Stimulated activated CD4-positive, alpha-beta T cell treated with anti-CD3 and anti-CD28 coated beads, Interleukin-15, amount 100 ng/mL, for 1 hour (primary cell): ENCODE results near the gene PRKCE.
"Not testable (repeated sequence)": the region's sequence is repeated elsewhere in the genome, so short reads cannot be mapped to it uniquely, and the experiment has no call there.

Source experiments
- DNase-seq, 2 donors: peaks; one replicate each; pipeline ENCODE4 v3.0.0-alpha.2; 2020; ENCODE audit warnings: low read depth in 1 of 2, low spot score in 1 of 2

The PRKCE gene

DNA sequence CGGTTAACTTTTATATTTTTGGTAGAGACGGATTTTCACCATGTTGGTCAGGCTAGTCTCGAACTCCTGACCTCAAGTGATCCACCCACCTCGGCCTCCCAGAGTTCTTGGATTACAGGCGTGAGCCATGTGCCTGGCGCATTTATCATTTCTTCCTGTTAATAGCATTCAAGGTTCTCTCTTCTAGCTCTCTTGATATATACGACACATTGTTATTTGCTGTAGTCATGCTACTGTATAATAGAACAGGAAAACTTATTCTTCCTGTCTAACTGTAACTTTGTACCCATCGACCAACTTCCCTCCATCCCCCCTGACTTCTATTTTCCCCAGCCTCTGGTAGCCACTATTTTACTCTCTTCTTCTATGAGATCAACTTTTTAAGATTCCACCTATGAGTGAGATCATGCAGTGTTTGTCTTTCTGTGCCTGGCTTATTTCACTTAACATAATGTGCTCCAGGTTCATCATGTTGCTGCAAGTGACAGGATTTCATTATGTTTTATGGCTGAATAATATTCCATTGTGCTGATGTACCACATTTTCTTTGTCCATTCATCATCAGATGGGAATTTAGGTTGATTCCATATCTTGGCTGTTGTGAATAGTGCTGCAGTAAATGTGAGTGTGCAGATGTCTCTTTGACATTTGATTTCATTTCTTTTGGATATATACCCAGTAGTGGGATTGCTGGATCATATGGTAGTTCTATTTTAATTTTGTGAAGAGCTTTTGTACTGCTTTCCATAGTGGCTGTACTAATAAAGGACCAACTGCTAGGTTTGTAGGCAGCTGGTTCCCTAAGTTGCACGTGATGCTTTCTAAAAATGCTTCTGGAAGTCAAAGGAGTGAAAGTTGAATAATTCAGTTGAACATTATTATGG lies 205.2 kb downstream of the PRKCE start:
- no peak for DNase-seq

DNA sequence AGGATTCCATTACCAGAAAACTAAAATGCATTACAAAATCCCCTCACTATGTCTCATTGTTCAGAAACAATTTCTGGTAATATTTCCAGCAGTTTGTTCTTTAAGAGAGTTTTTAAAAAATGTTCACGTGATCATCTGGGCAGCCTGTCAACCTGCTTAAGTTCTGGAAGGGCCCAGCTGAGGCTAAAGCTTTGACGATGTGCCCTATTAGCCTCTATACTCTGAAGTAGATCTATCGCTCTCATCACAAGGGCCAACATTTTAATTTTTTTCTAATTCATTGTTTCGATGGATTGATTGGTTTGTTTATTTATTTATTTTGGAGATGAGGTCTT lies 205.8 kb downstream of the PRKCE start:
- DNase-seq, result no peak

DNA sequence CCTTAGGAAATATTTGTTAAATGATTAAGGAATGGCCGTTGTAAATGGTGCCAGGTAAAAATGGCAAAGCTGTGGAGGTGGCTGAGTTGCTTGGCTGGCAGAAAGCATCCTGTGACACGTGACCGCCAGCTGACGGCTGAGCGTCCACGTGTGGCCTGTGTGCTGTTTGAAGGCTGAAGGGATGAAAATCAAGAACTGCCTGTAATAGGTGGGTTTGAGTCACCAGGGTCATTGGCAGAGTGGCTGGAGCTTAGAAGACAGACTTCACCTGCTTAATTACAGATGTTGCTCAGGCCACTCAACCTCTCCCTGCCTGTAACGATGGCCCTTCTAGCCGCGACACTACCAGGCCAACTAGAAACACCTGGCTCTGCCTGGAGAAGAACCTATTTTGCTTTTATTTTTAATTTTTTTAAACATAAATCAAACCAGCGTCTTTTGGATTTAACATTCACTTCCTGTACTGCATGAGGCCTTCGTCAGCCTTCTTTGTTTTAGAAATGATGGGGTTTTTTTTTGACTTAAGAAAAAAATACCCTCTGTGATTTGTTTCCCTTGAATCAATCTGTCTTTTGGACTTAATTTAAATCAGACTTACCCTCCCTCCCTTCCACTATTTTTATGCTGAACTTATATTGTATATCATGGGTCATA lies 206.5 kb downstream of the PRKCE start:
- no peak for DNase-seq

DNA sequence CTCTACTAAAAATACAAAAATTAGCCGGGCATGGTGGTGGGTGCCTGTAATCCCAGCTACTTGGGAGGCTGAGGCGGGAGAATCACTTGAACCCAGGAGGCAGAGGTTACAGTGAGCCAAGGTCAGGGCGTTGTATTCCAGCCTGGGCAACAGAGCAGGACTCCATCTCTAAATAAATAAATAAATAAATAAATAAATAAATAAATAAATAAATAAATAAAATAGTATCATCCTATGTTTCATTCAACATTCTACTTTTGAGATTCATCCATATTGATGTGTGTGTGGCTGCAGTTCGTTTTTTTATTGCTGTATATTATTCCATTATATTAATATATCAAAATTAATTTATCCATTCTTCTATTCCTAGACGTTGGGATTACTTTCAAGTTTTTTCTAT lies 207.4 kb downstream of the PRKCE start:
- DNase-seq, result not testable (repeated sequence)

DNA sequence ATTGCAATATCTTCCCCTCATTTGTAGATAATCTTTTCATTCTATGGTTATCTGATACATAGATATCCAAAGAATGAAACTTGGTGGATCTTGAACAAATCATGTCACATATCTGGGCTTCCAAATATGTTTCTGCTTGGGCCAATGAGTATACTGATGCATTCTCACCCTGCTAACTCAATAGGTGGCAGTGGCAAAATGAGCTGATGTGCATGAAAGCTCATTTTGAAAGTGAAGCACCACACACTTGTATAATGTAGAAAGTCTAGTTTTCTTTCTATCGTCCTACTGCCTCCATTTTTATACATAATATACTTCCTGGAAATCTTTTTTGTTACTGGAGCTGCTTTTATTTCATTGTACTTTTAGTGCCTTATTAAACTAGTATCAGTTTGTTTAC lies 208.2 kb downstream of the PRKCE start:
- no peak for DNase-seq

DNA sequence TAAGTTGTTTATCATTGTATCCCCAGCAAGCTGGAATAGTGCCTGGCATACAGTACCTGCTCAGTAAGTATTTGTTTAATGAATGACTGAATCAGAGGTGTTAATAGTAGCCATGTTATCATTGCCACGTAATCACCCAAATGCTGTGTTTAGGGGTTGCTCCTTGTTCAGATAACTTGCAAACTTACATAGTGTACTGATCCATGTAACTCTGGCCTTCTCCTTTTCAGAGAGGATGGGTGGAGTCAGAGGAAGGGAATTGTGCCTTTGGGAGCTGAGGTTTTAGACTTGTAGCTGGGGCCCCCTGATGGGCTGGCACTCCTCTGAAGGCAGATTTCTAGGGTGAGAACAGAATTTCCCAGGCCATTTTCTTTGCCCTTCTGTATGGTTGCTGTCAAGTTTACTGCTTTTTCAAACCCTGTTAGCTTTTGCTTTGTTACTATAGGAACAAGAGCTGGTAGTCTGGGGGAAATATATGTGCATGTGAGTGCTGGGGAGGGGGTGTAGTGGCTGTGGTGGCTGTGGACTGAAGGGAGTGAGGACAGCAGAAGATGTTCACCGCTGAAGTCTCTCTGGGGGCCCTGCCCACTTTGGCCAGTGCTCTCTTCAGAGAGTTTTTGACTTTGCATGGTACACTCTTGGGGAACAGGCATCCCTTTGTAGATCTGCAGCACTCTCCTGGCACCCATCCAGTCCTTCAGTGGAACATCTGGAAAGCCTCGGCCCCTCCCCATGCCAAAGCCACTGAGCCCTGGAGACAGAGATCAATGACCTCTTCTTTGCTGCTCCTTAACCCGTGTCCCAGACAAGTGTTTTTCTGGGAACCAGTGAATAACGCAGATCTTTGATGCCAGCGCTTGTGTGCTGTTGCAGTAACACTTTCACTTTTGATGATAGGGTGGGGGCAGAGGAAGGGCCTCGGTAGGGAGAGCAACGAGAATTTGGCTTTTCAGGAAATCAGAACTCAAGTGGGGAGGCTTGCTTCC lies 209.0 kb downstream of the PRKCE start:
- DNase-seq, result no peak

DNA sequence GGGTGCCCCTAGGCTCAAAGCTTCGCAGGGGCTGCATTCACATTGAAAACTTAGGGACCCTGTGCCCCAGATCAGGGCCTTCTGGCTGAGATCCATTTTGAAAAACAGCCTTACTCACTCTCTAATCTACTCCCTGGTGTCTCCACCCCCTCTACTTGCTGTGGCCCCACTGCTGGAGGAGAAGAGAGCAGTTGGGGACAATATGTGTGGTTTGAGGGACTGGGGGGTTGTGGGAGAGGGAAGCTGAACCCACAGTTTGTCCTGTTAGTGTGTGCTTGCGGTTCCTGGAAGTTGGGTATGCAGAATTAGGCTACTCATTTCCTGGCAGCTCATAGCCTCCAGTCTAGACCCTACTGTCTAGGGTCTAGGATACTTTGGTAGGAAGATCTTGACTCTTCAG lies 211.4 kb downstream of the PRKCE start:
- DNase-seq, result no peak

DNA sequence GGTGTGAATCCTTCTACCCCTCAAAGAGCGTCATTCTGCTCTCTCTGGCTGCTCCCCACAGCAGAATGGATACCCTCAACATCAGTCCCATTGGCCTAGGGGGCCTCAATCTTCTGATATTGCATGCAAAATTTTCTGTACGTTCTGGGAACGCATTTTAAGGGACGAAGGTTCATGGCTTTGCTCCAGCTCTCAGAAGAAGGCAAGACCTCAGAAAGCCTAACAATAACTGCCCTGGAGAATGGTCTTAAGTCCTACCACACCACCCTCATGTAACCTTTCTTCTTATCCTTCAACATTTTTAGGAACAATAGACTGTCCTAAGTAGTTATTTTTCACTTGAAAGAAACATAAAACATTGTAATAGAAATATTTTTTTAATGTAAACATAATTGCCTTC lies 212.6 kb downstream of the PRKCE start:
- DNase-seq, result no peak

DNA sequence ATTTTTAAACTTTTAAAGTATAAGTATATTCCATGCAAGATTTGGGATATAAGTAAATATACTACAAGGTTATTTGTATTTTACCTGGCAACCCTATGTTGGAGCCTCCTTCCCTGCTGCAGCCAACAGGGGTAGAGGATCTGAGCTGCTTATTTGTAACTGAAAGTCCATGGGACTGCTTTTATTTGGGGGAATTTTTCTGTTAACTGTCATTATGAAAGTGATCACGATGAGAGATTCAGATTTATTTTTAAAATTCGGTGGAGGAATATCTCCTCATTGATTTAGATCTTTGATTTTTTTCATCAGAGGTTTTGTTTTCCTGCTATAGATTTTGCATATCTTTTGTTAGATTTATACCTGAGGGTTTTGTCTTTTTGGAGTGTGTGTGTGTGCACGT lies 215.9 kb downstream of the PRKCE start:
- no peak for DNase-seq

DNA sequence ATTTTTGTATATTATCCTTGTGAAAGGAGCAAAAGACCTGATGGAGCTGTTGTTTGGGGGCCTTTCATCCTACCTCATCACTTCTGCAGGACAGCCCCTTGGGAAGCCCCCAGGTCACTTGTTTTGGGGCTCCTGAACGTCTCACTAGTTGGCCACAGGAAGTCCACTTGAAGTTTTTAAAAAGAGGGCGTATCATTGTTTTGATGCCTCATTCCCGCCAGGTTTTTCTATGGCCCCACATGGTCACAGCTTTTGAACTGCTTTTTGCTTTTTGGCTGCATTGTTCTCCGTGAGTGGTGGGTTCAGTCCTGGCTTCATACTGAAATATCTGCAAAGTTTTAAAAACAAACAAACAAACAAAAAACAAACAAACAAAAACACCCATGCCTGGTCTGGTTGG lies 216.3 kb downstream of the PRKCE start:
- DNase-seq, result no peak

DNA sequence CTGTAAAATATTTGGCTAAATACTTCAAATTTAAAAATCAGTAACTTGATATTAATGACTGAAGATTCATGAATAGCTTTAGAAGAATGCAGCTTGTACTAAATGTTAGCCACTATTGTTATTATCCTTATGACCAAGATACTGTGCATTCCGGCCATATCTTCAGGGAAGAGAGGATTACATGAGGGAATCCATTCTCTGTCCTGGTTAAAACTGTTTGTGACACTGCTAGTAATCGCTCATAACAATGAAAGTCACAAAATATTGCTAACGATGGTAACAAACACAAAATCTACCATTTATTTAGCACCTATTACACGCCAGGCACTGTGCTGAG lies 217.7 kb downstream of the PRKCE start:
- no peak for DNase-seq

DNA sequence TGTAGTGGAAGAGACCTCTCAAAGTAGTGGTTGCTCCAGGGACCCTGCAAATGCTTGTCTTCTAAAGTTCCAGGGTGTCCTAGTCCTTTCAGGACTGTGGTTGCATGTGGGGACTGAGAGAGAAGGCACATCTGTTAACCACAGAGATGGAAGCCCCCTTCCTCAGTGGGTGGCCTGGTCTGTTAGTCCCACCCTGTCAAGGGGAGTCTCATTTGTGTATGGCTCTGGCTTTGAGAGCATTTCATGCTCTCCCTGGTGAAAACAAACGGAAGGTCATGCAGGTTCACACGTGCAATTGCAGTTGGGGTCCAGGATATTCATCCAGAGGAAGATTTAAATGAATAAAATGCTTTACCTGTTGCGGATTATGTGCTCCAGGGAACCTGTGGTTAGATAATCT lies 219.6 kb downstream of the PRKCE start:
- DNase-seq, result no peak

DNA sequence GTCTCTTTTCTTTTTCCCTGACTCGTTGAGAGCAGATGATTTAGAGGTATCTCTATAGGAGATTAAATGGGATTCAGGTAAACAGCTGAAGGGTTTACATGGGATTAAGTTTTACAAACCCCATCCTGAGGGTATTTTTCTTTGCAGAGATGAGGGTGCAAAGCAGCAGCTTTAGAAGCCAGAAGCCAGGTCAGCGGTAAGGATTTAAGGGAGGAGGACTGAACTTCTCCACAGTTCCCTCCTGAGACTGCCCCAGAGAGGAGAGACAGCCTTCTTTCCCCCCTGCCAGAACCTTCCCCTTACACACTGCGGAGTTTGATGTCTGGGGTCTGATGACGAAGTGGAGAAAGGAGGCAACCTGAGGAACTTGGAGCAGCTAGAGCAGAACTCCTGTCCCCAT lies 220.1 kb downstream of the PRKCE start:
- no peak for DNase-seq

DNA sequence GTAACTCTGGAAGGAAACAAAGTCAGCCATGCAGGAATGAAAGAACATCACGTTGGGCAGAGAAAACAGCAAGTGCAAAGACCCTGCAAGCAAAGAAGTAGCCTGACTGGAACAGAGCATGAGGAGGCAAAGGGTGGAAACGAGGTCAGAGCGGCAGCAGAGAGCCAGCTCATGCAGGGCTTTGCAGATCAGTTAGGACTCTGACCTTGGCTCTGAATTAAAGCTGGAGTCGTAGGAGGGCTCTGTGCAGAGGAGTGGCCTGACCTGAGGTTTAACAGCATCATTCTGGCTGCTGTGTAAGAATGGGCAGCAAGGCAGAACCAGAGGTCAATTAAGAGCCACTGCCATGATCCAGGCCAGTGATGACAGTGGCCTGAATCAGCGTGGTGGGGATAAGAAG lies 220.7 kb downstream of the PRKCE start:
- no peak for DNase-seq

DNA sequence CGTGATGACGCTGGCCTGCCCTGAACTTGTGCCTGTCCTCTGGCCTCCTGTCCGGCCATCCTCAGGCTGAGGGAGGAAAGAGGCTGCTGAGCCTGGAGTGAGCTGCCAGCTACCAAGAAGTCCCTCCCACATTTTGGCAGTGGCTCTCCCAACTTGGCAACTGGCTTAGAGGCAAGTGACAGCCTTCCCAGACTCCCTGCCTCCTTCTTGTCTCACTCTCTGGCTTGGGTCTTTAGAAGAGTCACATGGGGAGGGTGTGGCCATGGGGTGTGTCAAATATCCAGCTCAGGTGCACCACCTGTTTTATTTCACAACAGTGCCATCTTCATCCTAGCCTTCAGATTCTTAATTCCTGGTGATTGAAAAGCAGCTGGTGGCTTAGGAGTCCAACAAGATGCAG lies 222.9 kb downstream of the PRKCE start:
- DNase-seq, result no peak

DNA sequence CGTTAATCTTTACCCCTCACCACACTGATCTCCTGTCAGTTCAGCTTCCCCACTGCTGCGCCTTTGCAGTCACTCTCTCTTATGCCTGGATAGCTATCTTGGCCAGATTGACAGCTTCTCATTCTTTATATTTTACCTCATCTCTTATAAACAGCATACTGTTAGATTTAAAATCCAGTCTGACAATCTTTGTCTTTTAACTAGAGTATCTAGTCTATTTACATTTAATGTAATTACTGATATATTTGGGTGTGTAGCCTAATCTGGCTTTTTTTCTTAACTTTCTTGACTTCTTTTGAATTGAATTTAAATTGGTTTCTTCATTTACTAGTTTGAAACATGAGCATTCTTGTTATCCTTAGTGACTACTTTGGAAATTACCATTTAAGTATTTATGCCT lies 225.1 kb downstream of the PRKCE start:
- no peak for DNase-seq

DNA sequence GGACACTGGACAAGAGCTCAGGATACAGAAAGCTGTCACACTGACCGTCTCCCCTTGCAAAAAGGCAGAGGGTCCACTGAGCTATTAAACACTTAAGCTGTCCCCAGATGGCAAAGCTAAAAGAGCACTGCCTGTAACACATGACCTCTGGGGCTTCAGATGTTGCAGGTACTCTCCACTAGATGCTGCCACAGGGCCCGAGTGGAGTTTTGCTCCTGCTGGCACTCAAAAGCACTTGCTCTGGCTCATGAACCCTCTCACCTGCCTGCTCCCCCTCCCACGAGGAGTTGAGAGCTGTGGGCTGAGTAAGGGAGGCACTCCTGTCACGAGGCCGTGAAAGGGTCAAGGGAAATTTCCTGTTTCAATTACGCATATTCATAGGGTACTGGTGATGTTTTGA lies 227.9 kb downstream of the PRKCE start:
- DNase-seq, result no peak

DNA sequence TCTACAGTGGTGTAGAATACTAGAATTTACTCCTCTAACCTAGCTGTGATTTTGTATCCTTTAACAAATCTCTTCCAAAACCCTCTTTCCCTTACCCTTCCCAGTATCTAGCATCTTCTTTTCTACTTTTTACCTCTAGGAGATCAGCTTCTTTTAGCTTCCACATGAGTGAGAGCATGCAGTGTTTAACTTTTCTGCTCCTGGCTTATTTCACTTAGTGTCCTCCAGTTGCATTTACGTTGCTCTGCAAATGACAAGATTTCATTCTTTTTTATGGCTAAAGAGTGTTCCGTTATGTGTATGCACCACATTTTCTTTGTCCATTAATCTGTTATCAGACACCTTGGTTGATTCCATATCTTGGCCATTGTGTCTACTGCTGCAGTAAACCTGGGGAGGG lies 228.5 kb downstream of the PRKCE start:
- no peak for DNase-seq

DNA sequence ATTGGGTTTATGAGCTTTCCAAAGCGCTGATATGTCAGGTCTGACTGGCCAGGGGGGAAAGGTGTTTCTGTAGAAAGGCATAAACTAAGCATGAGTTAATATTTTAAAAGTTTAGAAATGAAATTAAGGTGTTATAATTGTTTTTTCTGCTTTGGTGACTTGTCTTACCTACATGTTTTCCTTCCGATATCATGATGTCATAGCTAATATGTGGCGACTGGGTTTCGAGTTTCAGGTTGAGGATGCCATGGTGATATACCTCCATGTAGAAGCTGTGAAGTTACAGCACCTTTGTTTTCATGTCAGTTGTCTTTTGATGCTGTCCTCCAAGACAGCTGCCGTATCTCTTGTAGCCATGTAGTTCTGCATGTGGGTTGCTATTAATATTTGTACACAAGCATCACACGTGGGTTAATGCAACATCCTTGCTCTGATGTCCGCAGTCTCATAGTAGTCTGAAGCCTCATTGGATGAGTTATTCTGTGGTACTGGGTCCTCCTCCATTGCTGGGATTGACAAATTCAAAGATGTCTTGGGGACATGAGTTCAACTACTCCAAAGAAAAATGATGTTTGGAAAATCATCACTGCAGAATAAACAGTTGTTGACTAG lies 230.6 kb downstream of the PRKCE start:
- DNase-seq, result no peak

DNA sequence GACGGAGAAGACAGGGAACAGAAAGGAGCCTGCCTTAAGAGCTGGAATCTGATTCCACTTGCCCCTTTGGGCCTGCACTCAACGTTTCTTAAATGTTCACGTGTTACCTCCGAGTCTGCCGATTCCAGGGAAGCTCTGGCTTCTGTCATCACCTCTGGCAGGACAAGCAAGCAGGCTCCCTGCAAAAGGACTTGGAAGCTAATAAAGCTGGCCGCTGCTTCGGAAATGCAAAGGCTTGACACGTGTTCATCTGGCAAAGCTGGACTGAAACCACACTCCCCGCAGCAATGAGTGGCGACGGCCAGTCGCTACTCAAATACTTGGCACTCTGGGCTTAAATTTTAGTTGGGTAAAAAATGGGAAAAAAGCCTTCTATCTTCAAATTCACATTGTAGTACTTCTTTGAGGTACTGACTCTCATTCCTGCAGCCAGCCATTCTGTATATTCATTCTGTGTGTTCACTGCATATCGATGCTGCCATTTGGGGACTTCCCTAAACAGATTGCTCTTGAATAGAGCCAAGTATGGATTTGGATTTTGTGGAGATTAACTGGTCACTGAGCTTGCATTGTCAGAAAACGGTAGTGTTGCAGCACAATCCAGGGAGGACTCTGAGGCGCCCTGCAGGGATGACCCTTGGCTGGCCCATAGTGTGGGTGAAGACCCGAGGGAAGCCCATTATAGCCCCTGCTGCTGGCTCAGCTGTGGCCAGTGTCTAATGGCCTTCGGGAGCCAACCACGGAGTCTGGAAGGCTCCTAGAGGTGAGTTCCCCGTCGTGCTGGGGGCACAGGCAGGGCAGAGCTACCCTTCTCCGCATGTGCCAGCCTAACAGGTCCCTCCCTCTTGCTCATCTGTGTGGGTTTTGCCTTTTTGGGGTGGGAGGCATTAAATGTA lies 231.5 kb downstream of the PRKCE start:
- no peak for DNase-seq
